HepG2 (cell line): ENCODE data around the gene CDC34. TPM values are rescaled to one million over a fixed set of nuclear protein-coding genes. Genes with fewer than 3 reads are reported as not detected.

Experiments
- ATM ChIP-seq: fragments of 450-650 bp; IDR thresholded peaks from 2 replicates; pipeline ENCODE4 v1.7.1; 2017; ENCODE audit warnings: mild to moderate bottlenecking, borderline replicate concordance
- DR1 ChIP-seq: sonication (generic); formaldehyde crosslinking; IDR thresholded peaks from 2 replicates; pipeline ENCODE4 v1.8.0; 2021; ENCODE audit warnings: mild to moderate bottlenecking, missing genetic modification reagents, inconsistent platforms
- IRF2 ChIP-seq: IDR thresholded peaks from 2 replicates; pipeline ENCODE4 v1.6.1; 2018; ENCODE audit warnings: missing genetic modification reagents, missing compliant biosample characterization
- KAT8 ChIP-seq: IDR thresholded peaks from 2 replicates; pipeline ENCODE4 v1.6.1; 2016; ENCODE audit warnings: missing genetic modification reagents, missing compliant biosample characterization
- NKX3-1 ChIP-seq: sonication (generic); formaldehyde crosslinking; IDR thresholded peaks from 2 replicates; pipeline ENCODE4 v1.5.0; 2020; ENCODE audit warnings: missing genetic modification reagents
- NR2F1 ChIP-seq, 2 experiments: fragments of 450-650 bp in 1 of 2; formaldehyde crosslinking in 1 of 2; IDR thresholded peaks; 2 replicates each; pipeline versions ENCODE4 v1.5.0 to v1.6.1; 2016 to 2020; ENCODE audit warnings: mild to moderate bottlenecking in 1 of 2, missing compliant biosample characterization in 1 of 2, missing genetic modification reagents in 1 of 2, moderate library complexity in 1 of 2
- PAF1 ChIP-seq: IDR thresholded peaks from 2 replicates; pipeline ENCODE4 v1.6.1; 2016; ENCODE audit warnings: missing genetic modification reagents, missing compliant biosample characterization
- ZNF350 ChIP-seq: sonication (generic); formaldehyde crosslinking; IDR thresholded peaks from 2 replicates; pipeline ENCODE4 v1.4.0; 2020; ENCODE audit warnings: mild to moderate bottlenecking, low read depth, missing genetic modification reagents, borderline replicate concordance
- ZNF761 ChIP-seq: sonication (generic); formaldehyde crosslinking; conservative IDR thresholded peaks from 2 replicates; pipeline ENCODE4 v1.4.0; 2020; ENCODE audit warnings: mild to moderate bottlenecking, missing genetic modification reagents
- ZNF878 ChIP-seq: sonication (generic); formaldehyde crosslinking; IDR thresholded peaks from 2 replicates; pipeline ENCODE4 v1.8.1; 2023; ENCODE audit warnings: mild to moderate bottlenecking, missing genetic modification reagents, moderate library complexity
- polyA plus RNA-seq, 8 experiments: library from polyadenylated mRNA; depleted of rRNA in 3 of 8; stranded (reverse) in 7 of 8; unstranded in 1 of 8; fragments of >200 nt; fragmentation: Illumina TruSeq in 4 of 8; extraction: Trizol in 4 of 8; gene quantifications; 2 replicates each; pipeline versions ENCODE4 v1.2.1 to v1.2.3, GENCODE V29; 2011 to 2016; ENCODE audit warnings: low read depth in 4 of 8, missing spikeins in 1 of 8, mixed read lengths in 1 of 8; ENCODE audit not compliant: insufficient read depth in 1 of 8
- total RNA-seq, 5 experiments: library from RNA; depleted of rRNA; stranded (reverse); fragments of >200 nt; fragmentation: Illumina TruSeq; extraction: Trizol; gene quantifications; 2 replicates each; pipeline ENCODE4 v1.2.3, GENCODE V29; 2016; ENCODE audit warnings: low read depth in 1 of 5
- TF ChIP-seq, protein P1 (sequence below): sonication (generic); formaldehyde crosslinking; IDR thresholded peaks from 2 replicates; pipeline ENCODE4 v1.8.0; 2022; ENCODE audit warnings: mild to moderate bottlenecking, missing genetic modification reagents, moderate library complexity
- TF ChIP-seq, protein P2 (sequence below): sonication (generic); formaldehyde crosslinking; IDR thresholded peaks from 2 replicates; pipeline ENCODE4 v1.9.0; 2021; ENCODE audit warnings: missing genetic modification reagents, borderline replicate concordance
- TF ChIP-seq, protein P3 (sequence below): sonication (generic); formaldehyde crosslinking; IDR thresholded peaks from 2 replicates; pipeline ENCODE4 v1.8.0; 2022; ENCODE audit warnings: missing genetic modification reagents, low read depth, mild to moderate bottlenecking, borderline replicate concordance
- TF ChIP-seq, protein P4 (sequence below): sonication (generic); formaldehyde crosslinking; IDR thresholded peaks from 2 replicates; pipeline ENCODE4 v1.4.0; 2020; ENCODE audit warnings: mild to moderate bottlenecking, missing genetic modification reagents
- TF ChIP-seq, protein P5 (sequence below): sonication (generic); formaldehyde crosslinking; IDR thresholded peaks from 2 replicates; pipeline ENCODE4 v1.4.0; 2020; ENCODE audit warnings: missing genetic modification reagents, borderline replicate concordance
- TF ChIP-seq, protein P6 (sequence below): IDR thresholded peaks from 2 replicates; pipeline ENCODE4 v1.6.1; 2016; ENCODE audit warnings: missing biosample characterization, missing genetic modification reagents, low read depth

Gene CDC34
- total and polyA plus RNA-seq, 2 of the 13 experiments (the other 11 are each of a cell fraction or from before 2014, with no cell fraction given): 138 to 150 TPM

DNA sequence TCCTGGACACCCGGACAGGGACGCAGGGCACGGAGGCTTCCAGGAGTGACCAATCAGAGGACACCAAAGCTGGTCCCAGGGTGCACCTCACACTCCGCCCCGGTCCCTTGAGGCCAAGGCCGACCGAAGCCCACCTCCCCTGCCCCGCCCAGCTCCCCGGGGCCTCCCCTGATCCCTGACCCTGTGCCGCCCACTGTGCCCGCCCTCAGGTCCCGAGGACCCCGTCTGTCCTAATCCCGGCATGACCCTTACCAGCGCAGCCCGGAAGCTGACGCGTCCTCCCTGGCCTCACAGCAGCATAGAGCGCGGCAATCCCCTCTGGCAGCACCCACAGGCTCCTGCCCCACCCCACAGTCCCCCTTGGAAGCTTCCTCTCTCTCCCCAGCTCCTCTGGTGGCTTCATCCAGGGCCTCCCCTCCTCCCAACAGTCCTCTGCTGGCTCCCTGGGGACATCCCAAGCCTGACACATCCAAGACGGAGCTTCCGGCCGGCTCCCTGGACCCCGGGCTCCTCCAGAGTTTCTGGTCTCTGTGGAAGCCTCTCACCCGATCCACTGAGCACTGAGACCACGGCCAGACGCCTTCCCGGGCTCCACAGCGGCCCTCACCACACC, 7.4 kb upstream of the CDC34 start (continued):
- TF ChIP-seq, protein P1, sequence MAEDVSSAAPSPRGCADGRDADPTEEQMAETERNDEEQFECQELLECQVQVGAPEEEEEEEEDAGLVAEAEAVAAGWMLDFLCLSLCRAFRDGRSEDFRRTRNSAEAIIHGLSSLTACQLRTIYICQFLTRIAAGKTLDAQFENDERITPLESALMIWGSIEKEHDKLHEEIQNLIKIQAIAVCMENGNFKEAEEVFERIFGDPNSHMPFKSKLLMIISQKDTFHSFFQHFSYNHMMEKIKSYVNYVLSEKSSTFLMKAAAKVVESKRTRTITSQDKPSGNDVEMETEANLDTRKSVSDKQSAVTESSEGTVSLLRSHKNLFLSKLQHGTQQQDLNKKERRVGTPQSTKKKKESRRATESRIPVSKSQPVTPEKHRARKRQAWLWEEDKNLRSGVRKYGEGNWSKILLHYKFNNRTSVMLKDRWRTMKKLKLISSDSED (CRISPR knock-in tag): no peak
- TF ChIP-seq NKX3-1 (CRISPR knock-in tag): no peak
- no peak for TF ChIP-seq ATM
- TF ChIP-seq ZNF350 (CRISPR knock-in tag): peak; percentile 82
- TF ChIP-seq, protein P2, sequence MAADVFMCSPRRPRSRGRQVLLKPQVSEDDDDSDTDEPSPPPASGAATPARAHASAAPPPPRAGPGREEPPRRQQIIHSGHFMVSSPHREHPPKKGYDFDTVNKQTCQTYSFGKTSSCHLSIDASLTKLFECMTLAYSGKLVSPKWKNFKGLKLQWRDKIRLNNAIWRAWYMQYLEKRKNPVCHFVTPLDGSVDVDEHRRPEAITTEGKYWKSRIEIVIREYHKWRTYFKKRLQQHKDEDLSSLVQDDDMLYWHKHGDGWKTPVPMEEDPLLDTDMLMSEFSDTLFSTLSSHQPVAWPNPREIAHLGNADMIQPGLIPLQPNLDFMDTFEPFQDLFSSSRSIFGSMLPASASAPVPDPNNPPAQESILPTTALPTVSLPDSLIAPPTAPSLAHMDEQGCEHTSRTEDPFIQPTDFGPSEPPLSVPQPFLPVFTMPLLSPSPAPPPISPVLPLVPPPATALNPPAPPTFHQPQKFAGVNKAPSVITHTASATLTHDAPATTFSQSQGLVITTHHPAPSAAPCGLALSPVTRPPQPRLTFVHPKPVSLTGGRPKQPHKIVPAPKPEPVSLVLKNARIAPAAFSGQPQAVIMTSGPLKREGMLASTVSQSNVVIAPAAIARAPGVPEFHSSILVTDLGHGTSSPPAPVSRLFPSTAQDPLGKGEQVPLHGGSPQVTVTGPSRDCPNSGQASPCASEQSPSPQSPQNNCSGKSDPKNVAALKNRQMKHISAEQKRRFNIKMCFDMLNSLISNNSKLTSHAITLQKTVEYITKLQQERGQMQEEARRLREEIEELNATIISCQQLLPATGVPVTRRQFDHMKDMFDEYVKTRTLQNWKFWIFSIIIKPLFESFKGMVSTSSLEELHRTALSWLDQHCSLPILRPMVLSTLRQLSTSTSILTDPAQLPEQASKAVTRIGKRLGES (CRISPR knock-in tag): no peak
- TF ChIP-seq PAF1 (CRISPR knock-in tag): no peak
- TF ChIP-seq, protein P3, sequence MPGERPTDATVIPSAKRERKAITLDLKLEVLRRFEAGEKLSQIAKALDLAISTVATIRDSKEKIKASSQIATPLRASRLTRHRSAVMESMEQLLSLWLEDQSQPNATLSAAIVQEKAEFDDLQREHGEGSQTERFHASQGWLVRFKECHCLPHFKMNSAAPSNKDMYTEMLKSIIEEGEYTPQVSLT: no peak
- 0 out of 2 replicates have a peak, but pooled peaks have one; percentile 20 for TF ChIP-seq ZNF761 (CRISPR knock-in tag)
- TF ChIP-seq, protein P4, sequence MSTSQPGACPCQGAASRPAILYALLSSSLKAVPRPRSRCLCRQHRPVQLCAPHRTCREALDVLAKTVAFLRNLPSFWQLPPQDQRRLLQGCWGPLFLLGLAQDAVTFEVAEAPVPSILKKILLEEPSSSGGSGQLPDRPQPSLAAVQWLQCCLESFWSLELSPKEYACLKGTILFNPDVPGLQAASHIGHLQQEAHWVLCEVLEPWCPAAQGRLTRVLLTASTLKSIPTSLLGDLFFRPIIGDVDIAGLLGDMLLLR: peak; percentile 61; the same call in 1 of the 2 replicates
- TF ChIP-seq NR2F1 (CRISPR knock-in tag; IDR thresholded peaks at IDR 0.05): peak; percentile 88 to 91
- no peak for TF ChIP-seq DR1 (CRISPR knock-in tag)
- TF ChIP-seq KAT8: peak; percentile 55; the same call in 1 of the 2 replicates
- TF ChIP-seq, protein P5, sequence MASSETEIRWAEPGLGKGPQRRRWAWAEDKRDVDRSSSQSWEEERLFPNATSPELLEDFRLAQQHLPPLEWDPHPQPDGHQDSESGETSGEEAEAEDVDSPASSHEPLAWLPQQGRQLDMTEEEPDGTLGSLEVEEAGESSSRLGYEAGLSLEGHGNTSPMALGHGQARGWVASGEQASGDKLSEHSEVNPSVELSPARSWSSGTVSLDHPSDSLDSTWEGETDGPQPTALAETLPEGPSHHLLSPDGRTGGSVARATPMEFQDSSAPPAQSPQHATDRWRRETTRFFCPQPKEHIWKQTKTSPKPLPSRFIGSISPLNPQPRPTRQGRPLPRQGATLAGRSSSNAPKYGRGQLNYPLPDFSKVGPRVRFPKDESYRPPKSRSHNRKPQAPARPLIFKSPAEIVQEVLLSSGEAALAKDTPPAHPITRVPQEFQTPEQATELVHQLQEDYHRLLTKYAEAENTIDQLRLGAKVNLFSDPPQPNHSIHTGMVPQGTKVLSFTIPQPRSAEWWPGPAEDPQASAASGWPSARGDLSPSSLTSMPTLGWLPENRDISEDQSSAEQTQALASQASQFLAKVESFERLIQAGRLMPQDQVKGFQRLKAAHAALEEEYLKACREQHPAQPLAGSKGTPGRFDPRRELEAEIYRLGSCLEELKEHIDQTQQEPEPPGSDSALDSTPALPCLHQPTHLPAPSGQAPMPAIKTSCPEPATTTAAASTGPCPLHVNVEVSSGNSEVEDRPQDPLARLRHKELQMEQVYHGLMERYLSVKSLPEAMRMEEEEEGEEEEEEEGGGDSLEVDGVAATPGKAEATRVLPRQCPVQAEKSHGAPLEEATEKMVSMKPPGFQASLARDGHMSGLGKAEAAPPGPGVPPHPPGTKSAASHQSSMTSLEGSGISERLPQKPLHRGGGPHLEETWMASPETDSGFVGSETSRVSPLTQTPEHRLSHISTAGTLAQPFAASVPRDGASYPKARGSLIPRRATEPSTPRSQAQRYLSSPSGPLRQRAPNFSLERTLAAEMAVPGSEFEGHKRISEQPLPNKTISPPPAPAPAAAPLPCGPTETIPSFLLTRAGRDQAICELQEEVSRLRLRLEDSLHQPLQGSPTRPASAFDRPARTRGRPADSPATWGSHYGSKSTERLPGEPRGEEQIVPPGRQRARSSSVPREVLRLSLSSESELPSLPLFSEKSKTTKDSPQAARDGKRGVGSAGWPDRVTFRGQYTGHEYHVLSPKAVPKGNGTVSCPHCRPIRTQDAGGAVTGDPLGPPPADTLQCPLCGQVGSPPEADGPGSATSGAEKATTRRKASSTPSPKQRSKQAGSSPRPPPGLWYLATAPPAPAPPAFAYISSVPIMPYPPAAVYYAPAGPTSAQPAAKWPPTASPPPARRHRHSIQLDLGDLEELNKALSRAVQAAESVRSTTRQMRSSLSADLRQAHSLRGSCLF (CRISPR knock-in tag): no peak
- TF ChIP-seq, protein P6, sequence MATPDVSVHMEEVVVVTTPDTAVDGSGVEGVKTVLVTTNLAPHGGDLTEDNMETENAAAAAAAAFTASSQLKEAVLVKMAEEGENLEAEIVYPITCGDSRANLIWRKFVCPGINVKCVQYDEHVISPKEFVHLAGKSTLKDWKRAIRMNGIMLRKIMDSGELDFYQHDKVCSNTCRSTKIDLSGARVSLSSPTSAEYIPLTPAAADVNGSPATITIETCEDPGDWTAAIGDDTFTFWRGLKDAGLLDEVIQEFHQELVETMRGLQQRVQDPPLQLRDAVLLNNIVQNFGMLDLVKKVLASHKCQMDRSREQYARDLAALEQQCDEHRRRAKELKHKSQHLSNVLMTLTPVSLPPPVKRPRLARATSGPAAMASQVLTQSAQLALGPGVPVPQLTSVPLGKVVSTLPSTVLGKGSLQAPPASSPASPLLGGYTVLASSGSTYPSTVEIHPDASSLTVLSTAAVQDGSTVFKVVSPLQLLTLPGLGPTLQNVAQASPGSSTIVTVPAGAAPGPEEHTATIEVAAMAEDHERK: no peak
- no peak for TF ChIP-seq ZNF878 (CRISPR knock-in tag)
- 0 out of 2 replicates have a peak, but pooled peaks have one; percentile 46 for TF ChIP-seq IRF2
